Measurements from ENCODE around the gene CCDC148.
A peak's percentile ranks its signal among the peaks of the same experiment; 100 is the strongest.

CCDC148 gene

DNA sequence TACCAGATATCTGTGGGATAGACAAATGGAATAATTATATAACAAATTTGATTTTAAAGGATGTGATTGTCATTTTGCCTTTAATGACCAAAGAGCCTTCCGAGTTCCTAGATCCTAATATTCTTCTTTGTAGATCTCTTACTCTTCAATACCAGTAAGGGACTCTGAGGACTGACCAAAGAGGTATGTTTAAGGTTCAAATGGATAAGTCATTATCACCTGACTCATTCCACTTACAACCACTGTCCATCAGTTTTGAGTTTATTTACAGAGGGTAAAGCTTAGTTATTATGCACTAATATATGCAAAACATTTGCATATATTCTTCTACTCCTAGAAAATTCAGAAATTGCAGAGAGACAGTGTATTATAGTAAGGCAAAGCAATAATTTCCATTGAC, 62.7 kb downstream of the CCDC148 start:
- no peaks in the 10 kb centered on the region for H3K9me3 ChIP-seq (ENCODE audit: control insufficient read depth, insufficient read depth, low read length)
- H3K9ac ChIP-seq (ENCODE audit: low read depth, low read length) = no peak overlapping the region
- peaks cover 15% of the 10 kb centered on the region; the same call in 1 of the 2 replicates for H3K4me1 ChIP-seq (ENCODE audit: control insufficient read depth, insufficient read depth, low read length)
- no peak overlapping the region for H3K27ac ChIP-seq (ENCODE audit: low read depth, low read length)
- no peaks in the 10 kb centered on the region for H3K36me3 ChIP-seq (ENCODE audit: control insufficient read depth, insufficient read depth, low read length)
- no peak overlapping the region for H3K4me3 ChIP-seq (ENCODE audit: low read depth, low read length)
- H3K27me3 ChIP-seq (ENCODE audit: control insufficient read depth, insufficient read depth, low read length) = no peaks in the 10 kb centered on the region

DNA sequence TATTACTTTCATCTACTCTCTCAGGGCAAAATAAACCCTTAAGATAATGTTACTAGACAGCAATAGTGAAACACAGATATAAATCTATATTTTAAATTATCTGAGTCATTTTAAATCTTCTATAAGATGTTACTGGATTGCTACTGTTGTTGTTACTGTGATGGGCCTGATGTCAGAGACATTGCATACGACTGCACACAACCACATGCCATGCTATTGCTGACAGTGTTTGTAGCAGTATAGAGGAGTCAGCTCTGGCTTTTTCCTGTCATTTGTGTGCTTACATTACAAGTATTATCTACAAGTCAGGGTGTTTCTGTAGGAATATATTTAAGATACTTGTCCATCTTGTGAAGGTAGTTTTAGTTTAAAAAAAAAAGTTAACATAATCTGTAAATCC, 63.9 kb downstream of the CCDC148 start:
- Histone ChIP-seq H3K4me1 (ENCODE audit: control insufficient read depth, insufficient read depth, low read length) (peaks cover 15% of the 10 kb centered on the region; the same call in 1 of the 2 replicates), H3K4me3 (ENCODE audit: low read depth, low read length) (no peak overlapping the region), H3K36me3 (ENCODE audit: control insufficient read depth, insufficient read depth, low read length) (no peaks in the 10 kb centered on the region), H3K9me3 (ENCODE audit: control insufficient read depth, insufficient read depth, low read length) (no peaks in the 10 kb centered on the region), H3K27ac (ENCODE audit: low read depth, low read length) (no peak overlapping the region), H3K27me3 (ENCODE audit: control insufficient read depth, insufficient read depth, low read length) (no peaks in the 10 kb centered on the region), H3K9ac (ENCODE audit: low read depth, low read length) (no peak overlapping the region)

DNA sequence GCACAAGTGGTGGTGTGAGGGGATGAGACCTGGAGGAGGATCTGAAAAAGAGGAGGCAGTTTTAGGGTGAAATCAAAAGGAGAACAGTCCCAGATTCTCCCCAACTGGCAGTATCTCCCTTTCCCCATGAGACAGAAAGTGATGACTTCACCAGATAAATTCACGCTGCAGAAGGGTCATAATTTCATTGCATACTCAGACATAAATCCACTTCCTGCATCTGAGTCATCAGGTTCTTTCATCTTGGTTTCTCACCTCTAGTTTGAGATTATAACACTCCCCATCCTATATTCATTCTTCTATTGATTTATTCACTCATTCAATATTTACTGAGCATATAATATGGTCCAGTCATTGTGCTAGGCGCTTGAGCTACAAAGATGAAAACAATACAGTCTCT, 64.7 kb downstream of the CCDC148 start:
- no peak overlapping the region for H3K9ac ChIP-seq (ENCODE audit: low read depth, low read length)
- peaks cover 15% of the 10 kb centered on the region; the same call in 1 of the 2 replicates for H3K4me1 ChIP-seq (ENCODE audit: control insufficient read depth, insufficient read depth, low read length)
- no peaks in the 10 kb centered on the region for H3K9me3 ChIP-seq (ENCODE audit: control insufficient read depth, insufficient read depth, low read length)
- no peaks in the 10 kb centered on the region for H3K27me3 ChIP-seq (ENCODE audit: control insufficient read depth, insufficient read depth, low read length)
- no peaks in the 10 kb centered on the region for H3K36me3 ChIP-seq (ENCODE audit: control insufficient read depth, insufficient read depth, low read length)
- no peak overlapping the region for H3K4me3 ChIP-seq (ENCODE audit: low read depth, low read length)
- H3K27ac ChIP-seq (ENCODE audit: low read depth, low read length) = no peak overlapping the region

DNA sequence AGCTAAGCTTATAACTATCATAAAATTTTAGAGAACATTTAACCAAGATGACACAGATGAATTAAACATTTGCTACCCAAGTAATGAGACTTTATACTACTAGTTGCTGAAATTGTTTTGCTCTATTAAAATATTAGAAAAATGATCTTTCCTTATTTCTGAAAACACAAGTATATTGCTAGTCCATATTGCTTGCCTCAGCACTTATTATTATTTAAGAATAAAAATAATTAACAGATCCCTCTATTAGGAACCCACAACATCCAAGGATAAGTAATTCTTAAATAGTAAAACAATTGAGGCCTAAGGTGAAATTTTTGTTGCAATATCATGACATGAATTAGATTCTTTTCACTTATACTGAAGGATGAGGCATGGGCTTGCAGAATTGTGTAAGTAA, 65.2 kb downstream of the CCDC148 start:
- Histone ChIP-seq H3K9me3 (ENCODE audit: control insufficient read depth, insufficient read depth, low read length) (no peaks in the 10 kb centered on the region), H3K27ac (ENCODE audit: low read depth, low read length) (no peak overlapping the region), H3K4me1 (ENCODE audit: control insufficient read depth, insufficient read depth, low read length) (peaks cover 15% of the 10 kb centered on the region; the same call in 1 of the 2 replicates), H3K27me3 (ENCODE audit: control insufficient read depth, insufficient read depth, low read length) (no peaks in the 10 kb centered on the region), H3K4me3 (ENCODE audit: low read depth, low read length) (no peak overlapping the region), H3K9ac (ENCODE audit: low read depth, low read length) (no peak overlapping the region), H3K36me3 (ENCODE audit: control insufficient read depth, insufficient read depth, low read length) (no peaks in the 10 kb centered on the region)

DNA sequence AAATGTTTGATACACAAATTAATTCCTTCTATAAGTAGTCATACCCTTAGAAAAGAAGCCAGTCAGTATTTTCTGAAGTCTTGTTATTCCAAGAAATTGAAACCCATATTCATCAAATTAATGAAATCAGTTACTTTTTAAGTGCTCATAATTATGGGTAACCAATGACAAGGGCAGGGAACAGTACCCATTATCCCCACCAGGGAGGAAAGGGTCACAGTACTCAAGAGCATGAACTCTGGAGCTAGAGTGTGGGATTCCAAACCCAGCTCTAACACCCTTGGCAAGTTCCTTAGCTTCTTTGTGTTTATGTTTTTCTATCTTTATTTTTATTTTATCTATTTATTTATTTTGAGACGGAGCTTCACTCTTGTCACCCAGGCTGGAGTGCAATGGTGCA, 68.4 kb downstream of the CCDC148 start:
- H3K4me1 ChIP-seq (ENCODE audit: control insufficient read depth, insufficient read depth, low read length) = 0 out of 2 replicates have a peak, but pooled peaks cover 6% of the 10 kb centered on the region
- H3K9ac ChIP-seq (ENCODE audit: low read depth, low read length) = no peak overlapping the region
- no peak overlapping the region for H3K27ac ChIP-seq (ENCODE audit: low read depth, low read length)
- no peaks in the 10 kb centered on the region for H3K36me3 ChIP-seq (ENCODE audit: control insufficient read depth, insufficient read depth, low read length)
- H3K27me3 ChIP-seq (ENCODE audit: control insufficient read depth, insufficient read depth, low read length) = no peaks in the 10 kb centered on the region
- H3K4me3 ChIP-seq (ENCODE audit: low read depth, low read length) = no peak overlapping the region
- H3K9me3 ChIP-seq (ENCODE audit: control insufficient read depth, insufficient read depth, low read length) = no peaks in the 10 kb centered on the region

DNA sequence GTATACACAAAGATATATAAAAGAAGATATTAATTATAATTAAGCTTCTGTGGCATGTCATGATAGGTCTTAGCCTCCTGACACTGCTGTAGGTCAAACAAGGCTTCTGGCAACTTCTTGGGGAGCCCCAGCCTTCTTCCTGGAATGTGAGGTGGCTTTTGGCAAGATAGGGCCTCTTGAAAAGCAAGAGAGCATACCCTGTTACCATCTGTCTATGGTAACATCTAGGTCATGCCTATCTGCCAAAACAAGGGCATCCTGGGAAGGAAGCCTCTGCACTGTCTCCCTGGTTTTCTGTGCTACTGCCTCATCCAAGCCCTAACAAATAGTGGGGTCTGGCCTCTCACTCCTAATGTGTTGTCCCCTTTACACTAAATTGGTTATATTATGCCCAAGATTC, 70.9 kb downstream of the CCDC148 start:
- Histone ChIP-seq H3K27me3 (ENCODE audit: control insufficient read depth, insufficient read depth, low read length) (no peaks in the 10 kb centered on the region), H3K9ac (ENCODE audit: low read depth, low read length) (no peak overlapping the region), H3K9me3 (ENCODE audit: control insufficient read depth, insufficient read depth, low read length) (no peaks in the 10 kb centered on the region), H3K4me3 (ENCODE audit: low read depth, low read length) (no peak overlapping the region), H3K36me3 (ENCODE audit: control insufficient read depth, insufficient read depth, low read length) (no peaks in the 10 kb centered on the region), H3K27ac (ENCODE audit: low read depth, low read length) (no peak overlapping the region), H3K4me1 (ENCODE audit: control insufficient read depth, insufficient read depth, low read length) (0 out of 2 replicates have a peak, but pooled peaks cover 6% of the 10 kb centered on the region)

DNA sequence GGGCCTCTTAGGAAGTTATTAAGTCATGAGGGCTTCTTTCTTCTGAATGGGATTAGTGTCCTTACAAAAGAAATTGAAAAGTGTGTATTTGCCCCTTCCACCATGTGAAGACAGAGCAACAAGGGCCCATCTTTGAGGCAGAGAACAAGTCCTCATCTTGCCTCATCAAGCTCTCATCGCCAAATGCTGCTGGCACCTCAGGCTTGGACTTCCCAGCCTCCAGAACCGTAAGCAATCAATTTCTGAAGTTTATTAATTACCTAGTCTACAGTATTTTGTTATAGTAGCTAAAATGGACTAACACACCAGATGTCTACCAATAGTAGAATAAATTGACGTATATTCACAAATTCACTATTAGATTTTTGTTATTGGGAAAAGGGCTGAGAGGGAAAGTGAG, 74.6 kb downstream of the CCDC148 start:
- Histone ChIP-seq H3K4me3 (ENCODE audit: low read depth, low read length) (no peak overlapping the region), H3K4me1 (ENCODE audit: control insufficient read depth, insufficient read depth, low read length) (no peaks in the 10 kb centered on the region), H3K9me3 (ENCODE audit: control insufficient read depth, insufficient read depth, low read length) (no peaks in the 10 kb centered on the region), H3K36me3 (ENCODE audit: control insufficient read depth, insufficient read depth, low read length) (no peaks in the 10 kb centered on the region), H3K27ac (ENCODE audit: low read depth, low read length) (no peak overlapping the region), H3K9ac (ENCODE audit: low read depth, low read length) (no peak overlapping the region), H3K27me3 (ENCODE audit: control insufficient read depth, insufficient read depth, low read length) (no peaks in the 10 kb centered on the region)

DNA sequence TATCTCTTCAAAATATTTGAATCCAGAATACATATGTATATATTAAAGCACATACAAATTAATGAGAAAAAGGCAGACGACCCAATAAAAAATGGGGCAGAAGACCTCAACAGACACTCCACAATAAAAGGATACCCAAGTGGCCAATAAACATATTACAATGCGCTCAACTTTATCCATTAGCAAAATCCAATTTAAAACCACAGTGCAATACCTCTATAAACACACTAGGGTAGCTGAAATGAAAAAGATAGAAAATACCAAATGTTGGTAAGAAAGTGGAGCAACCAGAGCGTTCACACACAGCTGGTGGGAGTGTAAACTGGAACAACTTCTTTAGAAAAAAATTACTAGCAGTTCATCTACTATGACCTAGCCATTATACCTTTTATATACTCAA, 75.3 kb downstream of the CCDC148 start:
- Histone ChIP-seq H3K27ac (ENCODE audit: low read depth, low read length) (no peak overlapping the region), H3K36me3 (ENCODE audit: control insufficient read depth, insufficient read depth, low read length) (no peaks in the 10 kb centered on the region), H3K9me3 (ENCODE audit: control insufficient read depth, insufficient read depth, low read length) (no peaks in the 10 kb centered on the region), H3K9ac (ENCODE audit: low read depth, low read length) (no peak overlapping the region), H3K4me3 (ENCODE audit: low read depth, low read length) (no peak overlapping the region), H3K27me3 (ENCODE audit: control insufficient read depth, insufficient read depth, low read length) (no peaks in the 10 kb centered on the region), H3K4me1 (ENCODE audit: control insufficient read depth, insufficient read depth, low read length) (no peaks in the 10 kb centered on the region)

DNA sequence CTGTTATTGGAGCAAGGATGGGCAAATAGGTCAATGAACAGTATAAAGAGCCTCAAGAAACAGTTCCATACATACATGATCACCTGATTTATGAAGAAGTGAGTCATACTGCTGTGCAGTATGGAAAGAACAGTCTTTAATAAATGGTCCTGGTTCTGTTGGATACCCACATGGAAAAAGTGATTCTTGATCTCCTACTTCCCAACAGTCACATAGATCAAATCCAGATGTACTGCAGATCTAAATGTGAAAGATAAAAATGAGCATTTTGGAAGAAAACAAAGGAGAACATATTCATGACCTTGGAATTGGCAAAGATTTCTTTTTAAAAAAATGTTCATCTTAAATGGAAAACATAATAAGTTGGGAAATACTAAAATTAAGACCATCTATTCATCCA, 75.8 kb downstream of the CCDC148 start:
- H3K36me3 ChIP-seq (ENCODE audit: control insufficient read depth, insufficient read depth, low read length) = no peaks in the 10 kb centered on the region
- H3K27ac ChIP-seq (ENCODE audit: low read depth, low read length) = no peak overlapping the region
- no peak overlapping the region for H3K9ac ChIP-seq (ENCODE audit: low read depth, low read length)
- H3K4me1 ChIP-seq (ENCODE audit: control insufficient read depth, insufficient read depth, low read length) = no peaks in the 10 kb centered on the region
- no peaks in the 10 kb centered on the region for H3K9me3 ChIP-seq (ENCODE audit: control insufficient read depth, insufficient read depth, low read length)
- no peak overlapping the region for H3K4me3 ChIP-seq (ENCODE audit: low read depth, low read length)
- no peaks in the 10 kb centered on the region for H3K27me3 ChIP-seq (ENCODE audit: control insufficient read depth, insufficient read depth, low read length)

DNA sequence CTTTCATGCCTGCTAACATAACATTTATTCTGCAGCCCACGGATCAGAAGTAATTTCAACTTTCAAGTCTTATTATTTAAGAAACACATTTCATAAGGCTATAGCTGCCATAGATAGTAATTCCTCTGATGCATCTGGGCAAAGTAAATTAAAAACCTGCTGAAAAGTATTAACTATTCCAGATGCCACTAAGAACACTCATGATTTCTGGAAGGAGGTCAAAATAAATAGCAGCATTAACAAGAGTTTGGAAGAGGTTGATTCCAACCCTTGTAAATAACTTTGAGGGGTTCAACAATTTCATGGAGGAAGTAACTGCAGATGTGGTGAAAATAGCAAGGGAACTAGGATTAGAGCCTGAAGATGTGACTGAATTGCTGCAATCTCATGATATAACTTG, 77.6 kb downstream of the CCDC148 start:
- Histone ChIP-seq H3K4me1 (ENCODE audit: control insufficient read depth, insufficient read depth, low read length) (no peaks in the 10 kb centered on the region), H3K27me3 (ENCODE audit: control insufficient read depth, insufficient read depth, low read length) (no peaks in the 10 kb centered on the region), H3K27ac (ENCODE audit: low read depth, low read length) (no peak overlapping the region), H3K9me3 (ENCODE audit: control insufficient read depth, insufficient read depth, low read length) (no peaks in the 10 kb centered on the region), H3K36me3 (ENCODE audit: control insufficient read depth, insufficient read depth, low read length) (no peaks in the 10 kb centered on the region), H3K4me3 (ENCODE audit: low read depth, low read length) (no peak overlapping the region), H3K9ac (ENCODE audit: low read depth, low read length) (no peak overlapping the region)

DNA sequence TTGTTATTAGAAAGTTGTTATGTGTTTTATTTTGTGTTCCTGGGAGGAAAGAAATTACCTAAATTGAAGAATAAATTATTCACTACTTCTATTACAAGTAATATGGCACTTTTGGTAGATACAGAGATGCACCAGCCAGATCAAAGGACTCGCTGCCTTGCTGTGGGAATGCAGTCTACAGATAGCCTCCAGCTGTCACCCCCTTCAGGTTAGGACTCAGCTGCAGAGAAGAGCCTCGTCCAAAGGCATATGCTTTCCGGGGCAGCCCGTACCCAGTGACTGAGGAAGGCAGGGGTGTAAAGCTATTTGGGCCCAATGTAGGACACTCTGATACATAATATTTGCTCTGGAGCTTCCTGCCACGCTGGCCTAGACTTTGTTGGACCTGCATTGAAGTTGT, 90.2 kb downstream of the CCDC148 start:
- no peaks in the 10 kb centered on the region for H3K36me3 ChIP-seq (ENCODE audit: control insufficient read depth, insufficient read depth, low read length)

DNA sequence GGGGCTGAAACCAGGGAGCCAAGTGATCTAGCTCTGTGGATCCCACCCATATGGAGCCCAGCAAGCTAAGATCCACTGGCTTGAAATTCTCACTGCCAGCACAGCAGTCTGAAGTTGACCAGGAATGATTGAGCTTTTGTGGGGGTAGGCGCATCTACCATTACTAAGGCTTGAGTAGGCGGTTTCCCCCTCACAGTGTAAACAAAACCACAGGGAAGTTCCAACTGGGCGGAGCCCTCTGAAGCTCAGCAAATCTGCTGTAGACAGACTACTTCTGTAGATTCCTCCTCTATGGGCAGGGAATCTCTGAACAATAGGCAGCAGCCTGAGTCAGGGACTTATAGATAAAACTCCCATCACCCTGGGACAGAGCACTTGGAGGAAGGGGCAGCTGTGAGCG, 96.7 kb downstream of the CCDC148 start:
- H3K27me3 ChIP-seq (ENCODE audit: control insufficient read depth, insufficient read depth, low read length) = no peaks in the 10 kb centered on the region
- no peaks in the 10 kb centered on the region for H3K36me3 ChIP-seq (ENCODE audit: control insufficient read depth, insufficient read depth, low read length)
- H3K9ac ChIP-seq (ENCODE audit: low read depth, low read length) = no peak overlapping the region
- peak overlapping the region; percentile 16 for H3K27ac ChIP-seq (ENCODE audit: low read depth, low read length)
- no peaks in the 10 kb centered on the region; the same call in 1 of the 2 replicates for H3K4me1 ChIP-seq (ENCODE audit: control insufficient read depth, insufficient read depth, low read length)
- H3K4me3 ChIP-seq (ENCODE audit: low read depth, low read length) = no peak overlapping the region
- H3K9me3 ChIP-seq (ENCODE audit: control insufficient read depth, insufficient read depth, low read length) = no peaks in the 10 kb centered on the region

More for the DNA sequence above, 90.2 kb downstream of the CCDC148 start:
- Histone ChIP-seq H3K4me3 (ENCODE audit: low read depth, low read length) (no peak overlapping the region), H3K9ac (ENCODE audit: low read depth, low read length) (no peak overlapping the region), H3K4me1 (ENCODE audit: control insufficient read depth, insufficient read depth, low read length) (no peaks in the 10 kb centered on the region), H3K27ac (ENCODE audit: low read depth, low read length) (no peak overlapping the region), H3K9me3 (ENCODE audit: control insufficient read depth, insufficient read depth, low read length) (no peaks in the 10 kb centered on the region), H3K27me3 (ENCODE audit: control insufficient read depth, insufficient read depth, low read length) (no peaks in the 10 kb centered on the region)

Data from HUES48 (cell line).